ENCODE data around the gene CACNA1C.
"Not testable (repeated sequence)": the region's sequence is repeated elsewhere in the genome, so short reads cannot be mapped to it uniquely, and the experiment has no call there.

Gene CACNA1C

GRCh38 chr12:2739832-2740641, 687.2 kb downstream of the CACNA1C start:
- no peak for DNase-seq

GRCh38 chr12:2742037-2742436, 689.2 kb downstream of the CACNA1C start:
- DNase-seq, result not testable (repeated sequence)

- no peak for DNase-seq
These were observed 690.7 kb downstream of the CACNA1C start for GRCh38 chr12:2743478-2743877.

GRCh38 chr12:2745655-2746054, 692.9 kb downstream of the CACNA1C start:
- no peak for DNase-seq
